WTC11 (cell line): Measurements from ENCODE around the gene CABP7. TPM values are rescaled to one million over a fixed set of nuclear protein-coding genes. Genes with fewer than 3 reads are reported as not detected.

ENCODE experiments used
- ATAC-seq: fragments of 200-7000 bp; cut with Tn5 transposase; 2 replicates; pipeline ENCODE4 v1.10.0; 2021; ENCODE audit warnings: mild to moderate bottlenecking, moderate library complexity
- CTCF ChIA-PET: fragments of 300-600 bp; sonication (Branson Sonifier 250); formaldehyde crosslinking; loops from one replicate; lab custom pipeline; 2021; ENCODE audit warnings: antibody characterized with exemption; lab: Charles Lee
- POLR2A ChIA-PET: fragments of 350-600 bp; sonication (Branson Sonifier 250); formaldehyde crosslinking; loops from one replicate; lab custom pipeline; 2021; ENCODE audit warnings: antibody characterized with exemption; lab: Charles Lee
- DNase-seq: peaks from one replicate; pipeline ENCODE4 v3.0.0; 2021; ENCODE audit warnings: low spot score
- H3K27ac Mint-ChIP-seq: 2 replicates; pipeline ENCODE4 v1.8.0; 2021; ENCODE audit warnings: mixed read lengths
- H3K27me3 Mint-ChIP-seq: 2 replicates; pipeline ENCODE4 v1.8.0; 2021; ENCODE audit warnings: low read depth, mild to moderate bottlenecking, moderate library complexity, mixed read lengths
- H3K36me3 Mint-ChIP-seq: 2 replicates; pipeline ENCODE4 v1.8.0; 2021; ENCODE audit warnings: mixed read lengths
- H3K4me1 Mint-ChIP-seq: 2 replicates; pipeline ENCODE4 v1.8.0; 2022; ENCODE audit warnings: mixed read lengths
- H3K4me3 Mint-ChIP-seq: 2 replicates; pipeline ENCODE4 v1.8.0; 2021; ENCODE audit warnings: mild to moderate bottlenecking, moderate library complexity, mixed read lengths
- H3K9me3 Mint-ChIP-seq: 2 replicates; pipeline ENCODE4 v1.8.0; 2021; ENCODE audit warnings: mixed read lengths
- ERG ChIP-seq: fragments of 250-450 bp; sonication (Bioruptor Pico); IDR thresholded peaks from 2 replicates; pipeline ENCODE4 v1.8.0; 2021; ENCODE audit warnings: mild to moderate bottlenecking
- JUN ChIP-seq: sonication (generic); formaldehyde crosslinking; IDR thresholded peaks from 2 replicates; pipeline ENCODE4 v1.8.0; 2023; ENCODE audit warnings: mild to moderate bottlenecking, missing genetic modification reagents
- NFYB ChIP-seq: sonication (generic); formaldehyde crosslinking; conservative IDR thresholded peaks from 2 replicates; pipeline ENCODE4 v1.8.0; 2022; ENCODE audit warnings: low read depth, missing genetic modification reagents
- PRDM15 ChIP-seq: sonication (generic); formaldehyde crosslinking; IDR thresholded peaks from 2 replicates; pipeline ENCODE4 v1.8.0; 2022; ENCODE audit warnings: missing genetic modification reagents
- STAT6 ChIP-seq: sonication (generic); formaldehyde crosslinking; conservative IDR thresholded peaks from 2 replicates; pipeline ENCODE4 v1.8.1; 2023; ENCODE audit warnings: mild to moderate bottlenecking, low read depth, missing genetic modification reagents, moderate library complexity
- ZNF219 ChIP-seq: sonication (generic); formaldehyde crosslinking; IDR thresholded peaks from 2 replicates; pipeline ENCODE4 v1.8.0; 2023; ENCODE audit warnings: missing genetic modification reagents, mild to moderate bottlenecking, borderline replicate concordance
- total RNA-seq: library from RNA; stranded (reverse); gene quantifications from 3 replicates; pipeline ENCODE4 v1.2.3, GENCODE V29; 2021
- TF ChIP-seq, protein P1 (sequence below): sonication (generic); formaldehyde crosslinking; IDR thresholded peaks from 2 replicates; pipeline ENCODE4 v1.8.0; 2022; ENCODE audit warnings: mild to moderate bottlenecking, missing genetic modification reagents
- TF ChIP-seq, protein P2 (sequence below): fragments of 250-450 bp; sonication (Bioruptor Pico); IDR thresholded peaks from 2 replicates; pipeline ENCODE4 v1.9.0; 2021; ENCODE audit warnings: mild to moderate bottlenecking

CABP7 gene
- total RNA-seq, 1 experiment from 2014 or later: 0.17 TPM

- CTCF ChIA-PET: no interaction called here
- H3K4me3 Mint-ChIP-seq: no peak overlapping the region
- peaks cover 27% of the 10 kb centered on the region for H3K4me1 Mint-ChIP-seq
- H3K36me3 Mint-ChIP-seq: no peaks in the 10 kb centered on the region
- no peak for DNase-seq
- H3K27me3 Mint-ChIP-seq: peaks cover 32% of the 10 kb centered on the region
- POLR2A ChIA-PET: no interaction called here
- no peak for ATAC-seq
- H3K27ac Mint-ChIP-seq: no peak overlapping the region
- no peaks in the 10 kb centered on the region for H3K9me3 Mint-ChIP-seq
- TF ChIP-seq, protein P1, sequence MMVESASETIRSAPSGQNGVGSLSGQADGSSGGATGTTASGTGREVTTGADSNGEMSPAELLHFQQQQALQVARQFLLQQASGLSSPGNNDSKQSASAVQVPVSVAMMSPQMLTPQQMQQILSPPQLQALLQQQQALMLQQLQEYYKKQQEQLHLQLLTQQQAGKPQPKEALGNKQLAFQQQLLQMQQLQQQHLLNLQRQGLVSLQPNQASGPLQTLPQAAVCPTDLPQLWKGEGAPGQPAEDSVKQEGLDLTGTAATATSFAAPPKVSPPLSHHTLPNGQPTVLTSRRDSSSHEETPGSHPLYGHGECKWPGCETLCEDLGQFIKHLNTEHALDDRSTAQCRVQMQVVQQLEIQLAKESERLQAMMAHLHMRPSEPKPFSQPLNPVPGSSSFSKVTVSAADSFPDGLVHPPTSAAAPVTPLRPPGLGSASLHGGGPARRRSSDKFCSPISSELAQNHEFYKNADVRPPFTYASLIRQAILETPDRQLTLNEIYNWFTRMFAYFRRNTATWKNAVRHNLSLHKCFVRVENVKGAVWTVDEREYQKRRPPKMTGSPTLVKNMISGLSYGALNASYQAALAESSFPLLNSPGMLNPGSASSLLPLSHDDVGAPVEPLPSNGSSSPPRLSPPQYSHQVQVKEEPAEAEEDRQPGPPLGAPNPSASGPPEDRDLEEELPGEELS (CRISPR knock-in tag): no peak
- TF ChIP-seq, all 79 proteins: peak for 0
Observed at GRCh38 chr22:29707471-29707870, 12.3 kb upstream of the CABP7 start.

- H3K4me1 Mint-ChIP-seq: peaks cover 12% of the 10 kb centered on the region
- POLR2A ChIA-PET: no interaction called here
- H3K36me3 Mint-ChIP-seq: no peaks in the 10 kb centered on the region
- ATAC-seq: no peak
- H3K9me3 Mint-ChIP-seq: no peaks in the 10 kb centered on the region
- H3K27me3 Mint-ChIP-seq: peaks cover 8% of the 10 kb centered on the region
- H3K27ac Mint-ChIP-seq: no peak overlapping the region
- DNase-seq: no peak
- TF ChIP-seq STAT6 (CRISPR knock-in tag) (no peak), PRDM15 (no peak), ZNF219 (CRISPR knock-in tag) (no peak), ERG (CRISPR knock-in tag) (no peak), JUN (CRISPR knock-in tag) (no peak), NFYB (CRISPR knock-in tag) (no peak)
- TF ChIP-seq, protein P2, sequence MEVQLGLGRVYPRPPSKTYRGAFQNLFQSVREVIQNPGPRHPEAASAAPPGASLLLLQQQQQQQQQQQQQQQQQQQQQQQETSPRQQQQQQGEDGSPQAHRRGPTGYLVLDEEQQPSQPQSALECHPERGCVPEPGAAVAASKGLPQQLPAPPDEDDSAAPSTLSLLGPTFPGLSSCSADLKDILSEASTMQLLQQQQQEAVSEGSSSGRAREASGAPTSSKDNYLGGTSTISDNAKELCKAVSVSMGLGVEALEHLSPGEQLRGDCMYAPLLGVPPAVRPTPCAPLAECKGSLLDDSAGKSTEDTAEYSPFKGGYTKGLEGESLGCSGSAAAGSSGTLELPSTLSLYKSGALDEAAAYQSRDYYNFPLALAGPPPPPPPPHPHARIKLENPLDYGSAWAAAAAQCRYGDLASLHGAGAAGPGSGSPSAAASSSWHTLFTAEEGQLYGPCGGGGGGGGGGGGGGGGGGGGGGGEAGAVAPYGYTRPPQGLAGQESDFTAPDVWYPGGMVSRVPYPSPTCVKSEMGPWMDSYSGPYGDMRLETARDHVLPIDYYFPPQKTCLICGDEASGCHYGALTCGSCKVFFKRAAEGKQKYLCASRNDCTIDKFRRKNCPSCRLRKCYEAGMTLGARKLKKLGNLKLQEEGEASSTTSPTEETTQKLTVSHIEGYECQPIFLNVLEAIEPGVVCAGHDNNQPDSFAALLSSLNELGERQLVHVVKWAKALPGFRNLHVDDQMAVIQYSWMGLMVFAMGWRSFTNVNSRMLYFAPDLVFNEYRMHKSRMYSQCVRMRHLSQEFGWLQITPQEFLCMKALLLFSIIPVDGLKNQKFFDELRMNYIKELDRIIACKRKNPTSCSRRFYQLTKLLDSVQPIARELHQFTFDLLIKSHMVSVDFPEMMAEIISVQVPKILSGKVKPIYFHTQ: no peak
- no peak overlapping the region for H3K4me3 Mint-ChIP-seq
- CTCF ChIA-PET: interaction anchor here (2.5 kb wide), 1 partner anchor 21 kb away, joined by 11 read pairs; no protein-coding TSS in a partner anchor
Observed at GRCh38 chr22:29710193-29710592, 9.6 kb upstream of the CABP7 start.
